ENCODE results near the gene PPME1. TPM values are rescaled to one million over a fixed set of nuclear protein-coding genes. Genes with fewer than 3 reads are reported as not detected.

PPME1 gene
- total RNA-seq, 1 experiment from 2014 or later: 39.4 TPM

- H2BK20ac ChIP-seq (ENCODE audit: low read depth, low read length, poor library complexity, severe bottlenecking): no peak overlapping the region
- H4K8ac ChIP-seq (replicated peaks; ENCODE audit: insufficient read length, low read depth, low read length): no peak overlapping the region
- Mint-ChIP-seq H3K36me3 (ENCODE audit: insufficient read depth in 1 of 3, low read depth in 3 of 3) (peaks cover 0 to 2% (median 0%) of the 10 kb centered on the region in 3 experiments; a peak in 2 of 7 replicates), H3K9me3 (peaks cover 9 to 16% of the 10 kb centered on the region in 2 experiments), H3K4me1 (no peaks in the 10 kb centered on the region), H3K27me3 (ENCODE audit: low read depth) (peaks cover 9% of the 10 kb centered on the region; the same call in 1 of the 2 replicates), H3K4me3 (no peak overlapping the region; a peak in 1 of 5 replicates), H3K27ac (no peak overlapping the region)
- H2BK15ac ChIP-seq (ENCODE audit: low read depth, low read length): no peak overlapping the region
- H3K14ac ChIP-seq (ENCODE audit: insufficient read depth, low read length): no peak overlapping the region
- H2AFZ ChIP-seq (ENCODE audit: low read length): no peak overlapping the region
- H2BK12ac ChIP-seq (ENCODE audit: insufficient read length, low read depth, low read length): no peak overlapping the region
- H3K27ac ChIP-seq (ENCODE audit: insufficient read length, low read depth, low read length): no peak overlapping the region
- H3K4ac ChIP-seq (ENCODE audit: low read depth, low read length): no peak overlapping the region
- H3K27me3 ChIP-seq (ENCODE audit: insufficient read depth, low read length): no peaks in the 10 kb centered on the region
- H3K56ac ChIP-seq (ENCODE audit: insufficient read length, low read depth, low read length): no peak overlapping the region
- no peak overlapping the region for H3T11ph ChIP-seq (ENCODE audit: low read length)
- H3K9me3 ChIP-seq (ENCODE audit: control insufficient read depth, low read depth, low read length): no peaks in the 10 kb centered on the region
- no peak overlapping the region for H3K4me2 ChIP-seq (ENCODE audit: insufficient read depth, insufficient read length, low read length)
- no peaks in the 10 kb centered on the region for H3K23me2 ChIP-seq (ENCODE audit: insufficient read length, low read depth, low read length, poor library complexity, severe bottlenecking)
- no peak overlapping the region for H3K18ac ChIP-seq (ENCODE audit: insufficient read length, low read depth, low read length)
- no peak for TF ChIP-seq CTCF (conservative IDR thresholded peaks at IDR 0.05)
- DNase-seq: no peak
- H3K4me1 ChIP-seq (ENCODE audit: insufficient read depth, low read length): no peaks in the 10 kb centered on the region
- no peak overlapping the region for H2BK120ac ChIP-seq (ENCODE audit: low read depth, low read length, poor library complexity, severe bottlenecking)
- no peak overlapping the region for H2BK5ac ChIP-seq (ENCODE audit: insufficient read length, low read length)
- H4K20me1 ChIP-seq (ENCODE audit: control insufficient read depth, insufficient read depth, insufficient read length): no peaks in the 10 kb centered on the region
- no peak overlapping the region for H4K91ac ChIP-seq (ENCODE audit: insufficient read length, low read depth, low read length)
- H2AK5ac ChIP-seq (ENCODE audit: insufficient read length, low read length): no peak overlapping the region
- H3K23ac ChIP-seq (ENCODE audit: insufficient read length, low read depth, low read length): no peak overlapping the region
- H4K5ac ChIP-seq (ENCODE audit: insufficient read length, low read depth, low read length): no peak overlapping the region
- no peaks in the 10 kb centered on the region for H3K79me1 ChIP-seq (ENCODE audit: insufficient read depth, low read depth, low read length, poor library complexity, severe bottlenecking)
- no peaks in the 10 kb centered on the region for H3K79me2 ChIP-seq (ENCODE audit: insufficient read depth, low read length)
- H3K9ac ChIP-seq (ENCODE audit: extremely low read depth, insufficient read length, low read length): no peak overlapping the region
- no CpG with 5 or more reads among the region's 1 CpG for WGBS (ENCODE audit: extremely low coverage, insufficient read length, low lambda C conversion rate)
These were observed 126.4 kb downstream of the PPME1 start for GRCh38 chr11:74297484-74297883.
